K562 (cell line): ENCODE measurements around the gene PALLD. TPM values are rescaled to one million over a fixed set of nuclear protein-coding genes. Genes with fewer than 3 reads are reported as not detected.

Source experiments
- ATAC-seq: fragments of 200-7000 bp; cut with Tn5 transposase; 3 replicates; pipeline ENCODE4 v1.9.1; 2020; ENCODE audit warnings: moderate library complexity
- BruUV-seq: library from RNA; stranded (reverse); fragments of 400-500 nt; replicated peaks from 2 replicates; lab custom pipeline; 2021; lab: Mats Ljungman, UMichigan
- CTCF ChIA-PET: fragments of 300-600 bp; formaldehyde crosslinking; extraction: SDS; loops from one replicate; lab custom pipeline; 2021; ENCODE audit warnings: low intra/inter-chr PET ratio; lab: Yijun Ruan, JAX
- POLR2A ChIA-PET: fragments of 300-600, 350-650 bp; sonication (Branson Sonifier 250); formaldehyde crosslinking; extraction: SDS; loops from one replicate; lab custom pipeline; 2021; ENCODE audit warnings: antibody characterized with exemption, inconsistent platforms; lab: Yijun Ruan, JAX
- DNase-seq, 4 experiments: peaks; one replicate each; pipeline versions ENCODE4 v3.0.0 to v3.0.0-alpha.2; 2011 to 2018; ENCODE audit warnings: low spot score in 3 of 4, mixed read lengths in 3 of 4; ENCODE audit errors: extremely low read depth in 1 of 4
- FAIRE-seq: peaks from 2 replicates; lab custom pipeline; 2011; peaks lifted over from hg19 to GRCh38; lab: Jason Lieb, UNC
- H2AFZ ChIP-seq: 2 replicates; pipeline ENCODE4 v1.6.0; 2011; ENCODE audit warnings: low read depth, low read length, control low read depth, inconsistent platforms
- H3K27ac ChIP-seq: fragments of 200-600 bp; 3 replicates; pipeline ENCODE4 v1.8.0; 2011; ENCODE audit warnings: low read depth, mild to moderate bottlenecking, control low read depth, inconsistent platforms, low read length, moderate library complexity, mixed read lengths; ENCODE audit errors: extremely low read depth
- H3K27me3 ChIP-seq, 2 experiments: fragments of 300-600 bp in 1 of 2; 2 replicates in 1 of 2; 3 replicates in 1 of 2; pipeline versions ENCODE4 v1.6.0 to v1.8.0; 2011; ENCODE audit warnings: inconsistent platforms in 2 of 2, low read length in 2 of 2, mild to moderate bottlenecking in 1 of 2, mixed read lengths in 1 of 2, moderate library complexity in 1 of 2; ENCODE audit not compliant: control insufficient read depth in 2 of 2, insufficient read depth in 2 of 2
- H3K36me3 ChIP-seq: fragments of 300-600 bp; 3 replicates; pipeline ENCODE4 v1.8.0; 2011; ENCODE audit warnings: mild to moderate bottlenecking, low read length, inconsistent platforms; ENCODE audit not compliant: control insufficient read depth, insufficient read depth
- H3K4me1 ChIP-seq, 2 experiments: fragments of 200-600 bp in 1 of 2; replicated peaks in 1 of 2; 2 replicates in 1 of 2; 3 replicates in 1 of 2; pipeline versions ENCODE4 v1.5.1 to v1.8.0; 2011; ENCODE audit warnings: inconsistent platforms in 2 of 2, low read length in 2 of 2, mild to moderate bottlenecking in 1 of 2, mixed read lengths in 1 of 2, moderate library complexity in 1 of 2; ENCODE audit not compliant: control insufficient read depth in 2 of 2, insufficient read depth in 2 of 2
- H3K4me2 ChIP-seq: 2 replicates; pipeline ENCODE4 v1.6.1; 2011; ENCODE audit warnings: low read length, control low read depth, inconsistent platforms, mixed read lengths; ENCODE audit not compliant: insufficient read depth
- H3K4me3 ChIP-seq: fragments of 200-600 bp; sonication (generic), shearing (Covaris generic); 2 replicates; pipeline ENCODE4 v1.5.1; 2016; ENCODE audit warnings: control low read depth, inconsistent platforms
- H3K79me2 ChIP-seq: fragments of 200-600 bp; 3 replicates; pipeline ENCODE4 v1.8.0; 2011; ENCODE audit warnings: low read length, inconsistent platforms; ENCODE audit not compliant: control insufficient read depth, insufficient read depth
- H3K9ac ChIP-seq, 2 experiments: 2 replicates each; pipeline versions ENCODE4 v1.6.0 to v1.6.1; 2011; ENCODE audit warnings: low read depth in 2 of 2, low read length in 2 of 2, control low read depth in 1 of 2, inconsistent platforms in 1 of 2, mild to moderate bottlenecking in 1 of 2, mixed read lengths in 1 of 2; ENCODE audit not compliant: insufficient read depth in 1 of 2
- H3K9me1 ChIP-seq: one replicate; pipeline ENCODE4 v1.6.0; 2011; ENCODE audit warnings: inconsistent platforms, mild to moderate bottlenecking, low read length, moderate library complexity; ENCODE audit not compliant: control insufficient read depth, insufficient read depth
- H3K9me3 ChIP-seq: replicated peaks from 2 replicates; pipeline ENCODE4 v1.5.1; 2011; ENCODE audit warnings: low read depth, low read length, inconsistent platforms; ENCODE audit not compliant: control insufficient read depth, insufficient read depth
- H4K20me1 ChIP-seq: replicated peaks from 2 replicates; pipeline ENCODE4 v1.6.1; 2011; ENCODE audit warnings: low read length, inconsistent platforms, mixed read lengths; ENCODE audit not compliant: control insufficient read depth, insufficient read depth
- ATF2 ChIP-seq: sonication (generic); formaldehyde crosslinking; IDR thresholded peaks from 2 replicates; pipeline ENCODE4 v1.8.1; 2022; ENCODE audit warnings: missing genetic modification reagents
- DPF2 ChIP-seq: fragments of 450-650 bp; IDR thresholded peaks from 2 replicates; pipeline ENCODE4 v1.6.1; 2016
- E4F1 ChIP-seq: fragments of 250-450 bp; sonication (Bioruptor Pico); IDR thresholded peaks from 2 replicates; pipeline ENCODE4 v1.5.0; 2021; ENCODE audit warnings: mild to moderate bottlenecking, borderline replicate concordance
- RB1 ChIP-seq: fragments of 450-650 bp; IDR thresholded peaks from 2 replicates; pipeline ENCODE4 v1.6.1; 2017; ENCODE audit warnings: low read depth, mild to moderate bottlenecking
- RBFOX2 ChIP-seq: fragments of 200-400 bp; formaldehyde crosslinking; IDR thresholded peaks from 2 replicates; pipeline ENCODE4 v1.6.1; 2017; ENCODE audit warnings: low read depth, mild to moderate bottlenecking, low read length, moderate library complexity
- RBM17 ChIP-seq: fragments of 200-400 bp; formaldehyde crosslinking; IDR thresholded peaks from 2 replicates; pipeline ENCODE4 v1.6.1; 2017; ENCODE audit warnings: low read depth, mild to moderate bottlenecking, low read length, borderline replicate concordance
- ZNF134 ChIP-seq: fragments of 250-450 bp; sonication (Bioruptor Pico); conservative IDR thresholded peaks from 2 replicates; pipeline ENCODE4 v1.4.0; 2020
- ZNF41 ChIP-seq: fragments of 250-450 bp; sonication (Bioruptor Pico); conservative IDR thresholded peaks from 2 replicates; pipeline ENCODE4 v1.4.0; 2020; ENCODE audit warnings: mild to moderate bottlenecking
- ZNF551 ChIP-seq: fragments of 250-450 bp; sonication (Bioruptor Pico); IDR thresholded peaks from 2 replicates; pipeline ENCODE4 v1.5.0; 2021; ENCODE audit warnings: mild to moderate bottlenecking, moderate library complexity
- ZNF57 ChIP-seq: fragments of 450-650 bp; formaldehyde crosslinking; IDR thresholded peaks from 2 replicates; pipeline ENCODE4 v1.4.0; 2020; ENCODE audit warnings: mild to moderate bottlenecking, moderate library complexity
- WGBS: fragments of 100-300 bp; shearing (Covaris generic); methylation state at CpG from one replicate; pipeline ENCODE4 v1.1.6; 2016; ENCODE audit warnings: low coverage, mixed read lengths; ENCODE audit not compliant: insufficient coverage; ENCODE audit errors: missing lambda C conversion rate; 5-methylcytosine and 5-hydroxymethylcytosine counted together
- in situ Hi-C: fragments of 300-500 bp; cut with MboI; formaldehyde crosslinking; loops from 4 replicates; pipeline ENCODE4 v1.15.0; 2018; ENCODE audit warnings: inconsistent platforms, mixed read lengths
- intact Hi-C: fragments of 100-400 bp; cut with micrococcal nuclease; formaldehyde crosslinking; loops from 2 replicates; pipeline ENCODE4 v1.14.2; 2022
- polyA plus RNA-seq, 8 experiments: library from polyadenylated mRNA; depleted of rRNA in 4 of 8; stranded (reverse) in 5 of 8; unstranded in 3 of 8; fragments of >200 nt; fragmentation: Nextera tagmentation in 2 of 8; fragmentation: Illumina TruSeq in 1 of 8; extraction: Ambion mirVana in 2 of 8; extraction: Trizol in 1 of 8; gene quantifications; 2 replicates each; pipeline versions ENCODE4 v1.2.1 to v1.2.3, GENCODE V29; 2011 to 2014; ENCODE audit warnings: inconsistent platforms in 1 of 8, missing spikeins in 1 of 8
- total RNA-seq, 7 experiments: library from RNA; depleted of rRNA in 6 of 7; stranded (reverse); fragments of >200 nt in 6 of 7; fragmentation: Illumina TruSeq in 2 of 7; extraction: Trizol in 2 of 7; gene quantifications; 2 replicates each; pipeline versions ENCODE4 v1.2.1 to v1.2.3, GENCODE V29; 2011 to 2021; ENCODE audit warnings: low replicate concordance in 1 of 7

Gene PALLD
- total and polyA plus RNA-seq, 9 of the 15 experiments (the other 6 are each of a cell fraction or from before 2014, with no cell fraction given): 0.01 to 0.35 (median 0.06) TPM; not detected in 3

- H3K4me3 ChIP-seq: no peak overlapping the region
- no peaks in the 10 kb centered on the region for H3K4me1 ChIP-seq
- no peak overlapping the region for H3K27ac ChIP-seq
- ChIA-PET CTCF (no interaction called here), POLR2A (no interaction called here)
- BruUV-seq: no TSS peak
- H3K4me2 ChIP-seq: no peak overlapping the region
- H2AFZ ChIP-seq: no peak overlapping the region
- no peaks in the 10 kb centered on the region for H3K9me1 ChIP-seq
- ATAC-seq: no peak
- H3K9me3 ChIP-seq: no peaks in the 10 kb centered on the region
- in situ Hi-C loops (no loop called here), intact Hi-C loops (no loop called here)
- no peak for FAIRE-seq
- DNase-seq: no peak
- H3K79me2 ChIP-seq: no peaks in the 10 kb centered on the region
- H3K36me3 ChIP-seq: no peaks in the 10 kb centered on the region
- WGBS: 0% methylated on average over 2 of the region's 2 CpGs
- TF ChIP-seq RBM17: no peak
- no peak for TF ChIP-seq ZNF41 (CRISPR knock-in tag)
- no peak for TF ChIP-seq RBFOX2
- TF ChIP-seq ZNF57 (CRISPR knock-in tag): no peak
- TF ChIP-seq RB1: no peak
- no peak for TF ChIP-seq E4F1 (CRISPR knock-in tag)
- TF ChIP-seq DPF2: no peak
- no peak for TF ChIP-seq ZNF551 (CRISPR knock-in tag)
- no peak for TF ChIP-seq ZNF134
- no peak for TF ChIP-seq ATF2 (CRISPR knock-in tag)
- TF ChIP-seq, all 486 proteins: peak for 0
- no peaks in the 10 kb centered on the region for H3K27me3 ChIP-seq
- H3K9ac ChIP-seq: no peak overlapping the region
- no peaks in the 10 kb centered on the region for H4K20me1 ChIP-seq
These were observed 26.1 kb downstream of the PALLD start for GRCh38 chr4:168522829-168523489.
